SHP77 treated with DMSO at 0.1 percent for 48 hours (cell line): Measurements from ENCODE around the gene INO80E.
"Not testable (repeated sequence)": the region's sequence is repeated elsewhere in the genome, so short reads cannot be mapped to it uniquely, and the experiment has no call there.

Source experiments
- DNase-seq: peaks from one replicate; lab custom pipeline; 2025; lab: John Stamatoyannopoulos, UW

Gene INO80E

DNA sequence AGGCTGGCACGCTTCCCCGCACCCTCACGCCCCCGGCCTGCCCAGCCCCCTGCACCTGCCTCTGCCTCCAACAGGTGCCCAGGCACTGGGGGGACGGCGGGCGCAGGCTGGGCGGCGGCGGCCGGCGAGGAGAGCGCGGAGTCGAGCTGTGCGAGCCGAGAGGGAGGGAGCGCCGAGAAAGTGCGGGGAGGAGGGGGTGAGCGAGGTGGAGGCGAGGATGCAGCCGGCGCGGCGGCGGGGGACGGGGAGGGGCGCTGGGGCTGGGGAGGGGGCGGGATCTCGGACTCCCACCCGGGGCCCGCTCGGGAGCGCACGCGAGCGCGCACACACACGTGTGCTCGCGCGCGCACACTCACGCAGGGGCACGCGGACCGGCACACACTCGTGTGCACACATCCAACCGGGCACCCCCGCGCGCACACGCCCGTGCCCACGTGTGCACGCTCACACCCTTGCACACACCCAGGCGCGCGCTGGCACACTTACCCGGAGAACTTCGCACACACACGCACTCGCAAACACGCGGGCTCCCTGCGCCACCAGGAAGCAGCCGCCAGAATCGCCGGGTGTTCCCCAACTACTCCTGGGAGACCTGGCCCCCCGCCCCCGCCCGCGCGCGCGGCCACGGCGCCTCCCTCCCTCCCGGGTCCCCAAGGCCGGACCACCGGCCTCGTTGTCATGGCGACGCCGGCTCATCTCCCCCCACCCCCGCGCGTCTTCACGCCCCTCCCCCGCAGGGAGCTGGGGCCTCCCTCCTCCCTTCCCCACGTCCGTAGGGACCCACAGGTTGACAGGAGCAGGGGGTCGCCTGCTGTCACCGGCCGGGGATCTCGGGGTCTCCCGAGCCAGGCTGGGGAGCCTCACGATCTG lies 15.0 kb downstream of the INO80E start, which contains the start of gene DOC2A:
Gene DOC2A, minus strand, starts transcription at position 184 of the 870 bp plus-strand sequence. CDS start 805 bp downstream, outside the sequence.
- no peak for DNase-seq

DNA sequence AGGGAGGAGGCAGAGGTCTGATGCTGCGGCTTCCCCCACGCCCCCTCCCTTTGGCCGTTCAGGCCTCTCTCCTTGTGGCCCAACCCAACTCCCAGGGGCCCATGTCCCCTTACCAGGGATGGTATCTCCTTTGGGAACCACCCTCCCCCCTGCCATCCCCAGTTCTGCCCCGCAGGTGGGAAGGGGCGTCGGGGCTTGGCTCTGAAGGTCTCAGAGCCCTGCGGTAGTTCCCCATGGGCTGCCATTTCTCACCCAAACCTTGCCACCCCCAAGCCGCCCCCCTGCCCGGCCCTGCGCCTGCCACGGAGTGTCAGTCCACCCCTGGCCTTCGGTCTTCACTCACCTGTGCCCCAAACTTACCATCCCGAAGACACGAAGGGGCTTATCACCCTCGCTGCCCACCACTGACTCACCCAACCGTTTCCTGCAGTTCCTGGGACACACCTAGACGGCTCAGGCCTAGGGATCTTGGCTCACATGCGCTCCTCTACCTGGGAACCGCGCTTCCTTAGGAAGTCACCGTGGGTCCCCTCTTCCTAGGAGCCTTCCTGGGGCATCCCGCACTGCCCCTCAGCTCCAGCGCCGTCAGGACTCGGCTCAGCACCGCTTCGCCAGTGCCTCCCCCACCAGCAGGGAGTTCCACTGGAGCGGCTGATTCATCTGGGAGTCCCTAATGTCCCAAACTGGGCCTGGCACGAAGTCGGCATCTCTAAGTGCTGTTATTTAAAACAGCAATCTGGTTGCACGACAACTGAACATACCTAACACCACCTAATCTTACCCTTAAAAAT lies 15.9 kb downstream of the INO80E start:
- no peak for DNase-seq

DNA sequence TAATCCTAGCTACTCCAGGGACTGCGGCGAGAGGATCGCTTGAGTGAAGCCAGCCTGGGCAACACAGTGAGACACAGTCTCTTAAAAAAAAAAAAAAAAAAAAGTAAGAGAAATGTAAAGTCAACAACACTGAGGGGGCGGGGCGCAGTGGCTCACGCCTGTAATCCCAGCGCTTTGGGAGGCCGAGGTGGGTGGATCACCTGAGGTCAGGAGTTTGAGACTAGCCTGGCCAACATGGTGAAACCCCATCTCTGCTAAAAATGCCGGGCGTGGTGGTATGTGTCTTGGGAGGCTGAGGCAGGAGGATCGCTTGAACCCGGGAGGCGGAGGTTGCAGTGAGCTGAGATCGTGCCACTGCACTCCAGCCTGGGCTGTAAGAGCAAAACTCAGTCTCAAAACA lies 16.6 kb downstream of the INO80E start:
- DNase-seq, result not testable (repeated sequence)

DNA sequence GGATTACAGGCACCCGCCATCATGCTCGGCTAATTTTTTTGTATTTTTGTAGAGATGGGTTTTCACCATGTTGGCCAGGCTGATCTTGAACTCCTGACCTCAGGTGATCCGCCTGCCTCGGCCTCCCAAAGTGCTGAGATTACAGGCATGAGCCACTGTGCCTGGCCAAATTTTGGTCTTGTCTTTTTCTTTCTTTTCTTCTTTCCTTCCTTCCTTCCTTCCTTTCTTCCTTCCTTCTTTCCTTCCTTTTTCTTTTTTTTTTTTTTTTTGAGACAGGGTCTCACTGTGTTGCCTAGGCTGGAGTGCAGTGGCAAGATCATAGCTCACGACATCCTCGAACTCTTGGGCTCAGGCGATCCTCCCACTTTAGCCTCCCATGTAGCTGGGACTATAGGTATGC lies 19.4 kb downstream of the INO80E start:
- not testable (repeated sequence) for DNase-seq

DNA sequence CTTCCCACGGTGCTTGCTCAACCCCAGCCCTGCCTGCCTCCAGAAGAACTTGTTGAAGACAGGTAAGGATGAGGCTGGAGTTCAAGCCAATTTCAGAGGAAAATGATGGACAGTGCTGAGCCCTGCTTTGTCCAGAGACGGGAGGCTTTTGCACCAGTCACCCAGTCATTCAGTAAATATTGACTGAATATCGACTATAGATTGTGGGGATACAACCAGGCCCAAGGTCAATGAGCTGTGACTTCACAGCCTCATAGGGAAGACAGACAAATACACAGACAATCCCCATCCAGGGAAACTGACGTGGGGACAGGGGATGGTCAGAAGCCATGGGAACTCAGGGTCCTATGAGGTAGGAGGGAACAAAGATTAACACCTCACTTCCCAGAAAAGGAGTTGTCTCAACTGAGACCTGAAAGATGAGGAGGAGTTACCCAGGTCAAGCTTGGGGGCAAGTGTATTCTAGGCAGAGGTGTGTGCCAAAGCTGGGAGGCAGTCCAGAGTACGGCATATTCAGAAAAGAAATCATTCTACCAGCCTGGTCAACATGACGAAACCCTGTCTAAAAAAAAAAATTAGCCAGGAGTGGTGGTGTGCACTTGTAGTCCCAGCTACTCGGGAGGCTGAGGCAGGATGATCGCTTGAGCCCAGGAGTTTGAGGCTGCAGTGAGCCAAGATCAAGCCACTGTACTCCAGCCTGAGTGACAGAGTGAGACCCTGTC lies 20.7 kb downstream of the INO80E start:
- no peak for DNase-seq

DNA sequence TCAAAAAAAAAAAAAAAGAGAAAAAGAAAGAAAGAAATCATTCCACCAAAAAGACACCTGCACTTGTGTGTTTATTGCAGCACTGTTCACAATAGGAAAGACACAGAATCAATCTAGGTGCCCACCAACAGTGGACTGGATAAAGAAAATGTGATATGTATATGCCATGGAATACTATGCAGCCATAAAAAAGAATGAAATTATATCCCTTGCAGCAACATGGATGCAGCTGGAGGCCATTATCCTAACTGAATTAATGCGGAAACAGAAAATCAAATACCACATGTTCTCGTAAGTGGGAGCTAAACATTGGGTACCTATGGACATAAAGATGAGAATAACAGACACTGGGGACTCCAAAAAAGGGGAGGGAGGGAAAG lies 21.2 kb downstream of the INO80E start:
- no peak for DNase-seq

DNA sequence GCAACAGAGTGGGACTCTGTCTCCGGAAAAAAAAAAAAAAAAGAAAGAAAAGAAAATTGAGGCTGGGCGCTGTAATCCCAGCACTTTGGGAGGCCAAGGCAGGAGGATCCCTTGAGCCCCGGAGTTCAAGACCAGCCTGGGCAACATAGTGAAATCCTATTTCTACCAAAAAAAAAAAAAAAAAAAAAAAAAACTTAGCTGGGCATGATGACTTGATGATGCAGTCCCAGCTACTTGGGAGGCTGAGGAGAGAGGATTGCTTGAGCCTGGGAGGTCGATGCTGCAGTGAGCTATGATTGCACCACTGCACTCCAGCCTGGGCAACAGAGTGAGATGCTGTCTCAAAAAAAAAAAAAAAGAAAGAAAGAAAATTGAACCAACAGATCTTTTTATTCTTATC lies 21.9 kb downstream of the INO80E start:
- not testable (repeated sequence) for DNase-seq

DNA sequence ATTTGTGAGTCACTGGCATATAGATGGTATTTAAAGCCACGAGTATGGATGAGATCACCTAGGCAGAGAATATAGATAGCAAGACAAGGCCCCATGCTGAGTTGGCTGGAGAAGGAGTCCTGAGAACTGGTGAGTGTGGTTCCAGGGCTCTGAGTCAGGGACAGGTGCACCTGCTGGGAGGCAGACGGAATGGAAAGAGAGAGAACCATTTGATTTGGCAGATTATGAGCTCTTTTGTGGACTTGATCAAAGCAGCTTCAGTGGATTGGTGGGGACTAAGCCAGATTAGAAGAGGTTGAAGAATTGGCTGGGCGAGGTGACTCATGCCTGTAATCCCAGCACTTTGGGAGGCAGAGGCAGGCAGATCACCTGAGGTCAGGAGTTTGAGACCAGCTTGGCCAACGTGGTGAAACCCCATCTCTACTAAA lies 22.7 kb downstream of the INO80E start:
- no peak for DNase-seq

DNA sequence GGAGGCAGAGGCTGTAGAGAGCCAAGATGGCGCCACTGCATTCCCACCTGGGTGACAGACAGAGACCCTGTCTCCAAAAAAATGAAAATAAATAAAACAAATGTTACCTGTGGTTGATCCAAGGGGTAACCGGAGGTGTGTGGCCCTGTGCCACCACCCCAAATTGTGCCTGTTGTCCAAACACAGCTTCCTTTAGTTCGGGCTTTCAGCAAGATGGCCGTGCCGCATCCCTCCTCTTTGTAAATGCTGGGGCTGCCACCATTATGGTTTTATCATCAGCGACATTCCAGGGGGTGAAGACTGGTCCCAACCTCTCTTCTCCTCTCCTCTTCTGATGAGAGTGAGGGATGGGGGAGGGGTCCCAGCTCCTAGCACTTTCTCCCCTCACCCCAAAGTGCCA lies 26.8 kb downstream of the INO80E start, which contains the start of gene C16orf92:
Gene C16orf92, plus strand, starts transcription at position 312 of the 400 bp plus-strand sequence. CDS start 143 bp downstream, outside the sequence.
- no peak for DNase-seq

DNA sequence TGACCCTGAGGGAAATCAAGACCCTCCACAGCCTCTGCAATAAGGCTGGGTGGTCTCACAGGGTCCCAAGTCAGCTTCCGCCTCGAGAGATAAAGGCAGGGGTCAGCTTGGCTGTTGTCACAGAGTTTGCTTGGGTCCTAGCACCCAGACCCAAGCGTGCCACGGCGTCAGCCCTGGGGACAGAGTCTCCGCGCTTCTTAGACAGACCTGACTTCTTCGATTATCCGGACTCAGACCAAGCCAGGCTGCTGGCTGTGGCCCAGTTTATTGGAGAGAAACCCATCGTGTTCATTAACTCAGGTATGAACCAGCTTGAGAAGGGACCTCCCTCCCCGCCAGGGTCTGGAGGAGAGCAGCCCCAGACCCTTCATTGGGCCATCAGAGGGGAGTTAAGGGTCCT lies 27.5 kb downstream of the INO80E start:
- DNase-seq, result no peak

DNA sequence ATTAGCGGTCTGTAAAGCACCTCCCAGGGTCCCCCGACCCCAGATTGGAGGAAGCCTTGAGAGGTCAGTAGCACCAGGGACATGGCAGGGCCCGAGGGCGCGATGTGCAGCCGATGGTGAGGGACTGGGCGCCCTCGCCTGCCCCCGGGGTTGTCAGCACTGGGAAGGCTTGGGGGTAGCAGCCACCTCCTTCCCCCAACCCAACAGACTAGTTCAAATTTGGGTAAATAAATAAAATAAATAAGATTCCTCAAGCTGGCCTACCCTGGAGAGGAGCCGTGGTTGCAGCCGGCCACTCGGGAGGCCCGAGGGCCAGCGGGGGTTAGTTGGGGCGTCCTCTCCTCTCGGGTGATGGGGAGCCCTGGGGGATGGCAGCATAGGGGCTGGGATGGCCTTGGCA lies 28.4 kb downstream of the INO80E start:
- no peak for DNase-seq

DNA sequence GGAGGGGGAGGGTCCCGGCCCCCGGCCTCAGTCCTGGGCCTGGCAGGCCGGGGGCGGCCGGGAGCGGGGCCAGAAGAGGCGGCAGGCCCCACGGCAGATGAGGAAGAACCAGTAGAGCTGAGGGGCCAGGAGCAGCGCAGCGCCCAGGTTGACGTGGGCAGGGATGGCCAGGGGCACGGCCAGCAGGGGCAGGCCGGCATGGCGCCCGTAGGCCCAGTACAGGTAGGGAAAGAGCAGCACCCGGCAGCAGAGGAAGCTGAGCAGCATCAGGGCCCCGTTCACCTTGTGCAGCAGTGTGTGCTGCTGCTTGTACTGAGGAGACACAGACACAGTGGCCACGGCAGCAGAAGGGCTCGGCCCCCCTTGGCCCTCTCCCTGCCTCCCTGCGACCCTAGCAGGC lies 29.1 kb downstream of the INO80E start:
- DNase-seq, result no peak

DNA sequence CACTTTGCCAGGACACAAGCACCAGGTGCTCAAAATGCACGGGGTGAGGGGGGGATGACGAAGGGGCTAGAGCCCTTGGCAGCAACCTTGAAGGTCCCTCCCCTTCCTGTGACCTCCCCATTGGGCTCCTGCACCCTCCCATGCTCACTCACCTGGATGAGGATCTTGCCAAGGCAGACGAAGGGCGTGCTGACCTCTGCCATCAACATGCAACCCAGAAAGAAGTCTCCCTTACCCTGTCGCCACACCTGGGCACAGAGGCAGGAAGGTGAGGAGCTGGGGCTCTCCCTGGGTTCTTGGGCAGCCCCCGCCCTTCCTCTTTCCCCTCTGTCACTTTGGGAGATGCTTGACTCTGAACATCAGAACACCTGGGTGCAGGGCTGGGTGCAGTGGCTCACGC lies 29.5 kb downstream of the INO80E start:
- no peak for DNase-seq

DNA sequence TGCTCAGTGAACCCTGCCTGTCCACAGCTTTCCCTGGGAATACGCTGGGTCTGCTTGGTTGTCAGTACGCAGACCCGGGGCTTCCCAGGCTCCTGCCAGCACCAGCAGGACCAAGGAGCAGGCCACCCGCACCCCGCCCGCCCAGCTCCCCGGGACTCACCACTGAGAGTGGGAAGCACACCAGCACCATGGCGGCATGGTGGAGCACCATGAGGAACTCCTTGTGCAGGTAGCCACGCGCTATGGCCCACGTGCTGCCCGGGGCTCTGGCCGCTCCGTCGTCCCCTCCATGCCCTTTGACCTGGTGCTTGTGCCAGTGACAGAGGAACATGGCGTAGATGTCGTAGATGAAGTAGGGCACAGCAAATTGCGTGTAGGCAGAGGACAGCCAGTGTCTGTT lies 30.4 kb downstream of the INO80E start:
- no peak for DNase-seq

DNA sequence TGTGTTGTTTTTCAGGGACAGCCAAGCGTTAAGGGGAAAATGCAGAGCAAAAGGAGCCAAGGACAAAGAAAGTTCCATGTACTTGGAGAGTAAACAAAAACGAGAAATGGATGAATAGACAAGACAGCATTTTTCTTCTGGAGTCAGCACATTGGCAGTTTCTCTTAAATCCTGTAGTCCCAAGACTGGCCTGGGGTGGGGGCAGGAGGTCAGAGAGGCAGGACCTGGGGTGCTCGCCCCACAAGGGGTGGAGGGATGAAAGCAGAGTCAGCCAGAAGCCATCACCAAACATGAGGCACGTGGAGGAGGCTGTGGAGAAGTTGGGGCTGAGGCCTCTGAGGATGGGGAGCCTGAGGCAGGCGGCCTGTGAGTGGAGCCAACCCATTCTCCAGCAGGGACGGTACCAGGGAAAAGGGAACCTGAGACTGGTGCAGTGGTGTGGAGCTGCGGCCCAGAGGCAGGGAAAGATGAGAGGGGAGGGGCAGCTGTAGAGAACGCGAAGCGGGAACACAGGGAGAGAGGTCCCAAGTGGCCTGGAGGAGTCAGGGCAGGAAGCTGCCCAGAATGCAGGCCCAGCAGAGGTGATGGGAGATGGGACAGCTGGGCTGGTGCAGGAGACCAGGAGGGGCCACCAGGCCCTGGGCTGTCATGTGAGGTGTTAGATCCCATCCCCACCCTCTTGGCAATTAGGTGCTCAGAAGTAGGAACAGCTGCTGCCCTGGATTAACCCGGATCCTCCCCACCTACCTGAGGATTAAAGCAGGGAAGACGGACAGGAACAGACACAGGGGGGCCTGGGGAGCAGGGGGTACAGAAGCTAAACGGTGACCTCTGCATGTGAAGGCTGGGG lies 31.8 kb downstream of the INO80E start:
- no peak for DNase-seq

DNA sequence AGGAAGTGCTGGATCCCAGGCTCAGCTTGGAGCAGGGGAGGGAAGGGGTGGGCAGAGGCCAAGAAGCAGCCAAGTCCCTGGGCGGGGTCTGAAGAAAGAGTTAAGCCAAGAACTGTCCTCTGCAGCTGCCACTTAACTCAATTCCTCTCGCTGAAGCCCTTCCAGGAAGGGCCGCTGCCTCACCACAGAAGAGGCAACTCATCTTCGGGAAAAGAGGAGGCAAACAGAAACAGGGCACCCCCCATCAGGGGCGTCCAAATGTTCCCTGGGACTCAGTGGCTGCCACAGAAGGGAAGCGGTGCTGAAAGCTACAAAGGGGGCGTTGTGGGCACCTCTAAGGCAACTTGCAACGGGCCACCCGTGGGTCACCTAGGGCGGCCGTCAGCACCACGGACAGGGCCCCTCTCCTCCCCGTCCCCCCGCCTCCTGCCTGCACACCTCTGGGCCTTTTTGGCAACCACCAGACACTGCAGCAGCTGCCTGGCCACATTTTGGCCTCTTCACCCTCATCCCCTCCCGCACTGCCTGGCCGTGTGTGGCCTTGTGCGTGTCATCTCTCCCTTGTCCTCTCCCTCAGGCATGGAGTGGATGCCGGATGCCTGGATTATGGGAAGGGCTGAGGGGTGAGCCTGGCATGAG lies 32.5 kb downstream of the INO80E start:
- no peak for DNase-seq

DNA sequence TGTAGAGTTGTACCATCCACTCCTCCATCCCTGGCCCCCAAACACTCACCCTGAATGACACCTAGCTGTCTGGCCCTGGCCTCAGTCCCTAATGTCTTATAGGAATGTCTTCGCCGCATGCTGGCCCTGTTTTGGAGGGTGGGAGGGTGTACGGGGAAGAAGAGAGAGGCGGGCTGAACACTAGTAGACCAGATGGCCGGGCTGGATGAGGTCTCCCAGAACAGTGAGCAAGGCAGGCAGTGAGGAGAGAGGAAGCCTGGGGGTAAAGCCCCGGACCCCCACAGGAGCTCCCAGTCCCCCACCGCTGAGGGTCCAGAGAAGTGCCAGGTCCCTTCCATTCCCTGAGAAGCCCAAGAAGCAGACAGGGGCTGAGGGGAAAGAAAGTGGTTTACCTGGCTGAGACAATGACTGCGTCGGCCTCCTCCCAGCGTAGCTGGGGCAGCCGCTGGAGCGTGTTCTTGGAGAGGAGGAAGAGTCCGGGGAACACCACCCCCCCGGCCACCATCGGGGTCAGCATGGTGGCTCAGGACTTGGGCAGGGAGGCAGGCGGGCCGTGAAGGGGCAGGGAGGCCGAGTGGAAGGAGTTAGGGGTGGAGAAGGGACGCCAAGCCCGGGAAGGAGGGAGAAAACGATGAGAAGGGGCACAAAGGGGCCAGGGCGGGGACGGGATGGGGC lies 34.1 kb downstream of the INO80E start:
- no peak for DNase-seq

DNA sequence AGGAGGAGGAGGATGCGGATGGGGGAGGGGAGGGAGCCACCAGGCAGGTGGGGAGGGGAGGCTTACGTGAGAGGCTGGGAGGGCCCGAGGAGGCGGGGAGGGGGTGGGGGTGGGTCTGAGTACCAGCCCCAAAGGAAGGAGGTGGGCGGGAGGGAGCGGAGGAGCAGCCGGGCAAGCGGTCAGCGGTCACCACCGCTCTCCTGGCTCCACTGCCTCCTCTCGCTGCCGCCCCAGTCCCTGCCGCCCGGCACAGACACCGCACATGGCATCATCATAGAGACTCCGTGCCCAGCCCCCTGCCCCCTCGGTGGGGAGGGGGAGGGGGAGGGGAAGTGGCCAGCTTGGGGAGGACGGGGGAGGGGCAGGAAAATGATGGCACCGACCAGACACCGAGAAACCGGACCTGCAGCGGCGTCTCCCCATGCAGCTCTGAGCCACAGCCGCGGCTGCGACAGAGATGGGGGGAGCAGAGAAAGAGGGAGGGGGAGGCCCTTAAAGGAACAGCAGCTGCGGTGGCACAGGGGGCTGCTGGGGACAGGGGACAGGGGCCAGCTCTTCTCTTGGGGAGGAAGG lies 34.9 kb downstream of the INO80E start, which contains the start of gene TLCD3B:
Gene TLCD3B, minus strand, starts transcription at position 431 of the 573 bp plus-strand sequence. CDS start 744 bp downstream, outside the sequence.
- no peak for DNase-seq

DNA sequence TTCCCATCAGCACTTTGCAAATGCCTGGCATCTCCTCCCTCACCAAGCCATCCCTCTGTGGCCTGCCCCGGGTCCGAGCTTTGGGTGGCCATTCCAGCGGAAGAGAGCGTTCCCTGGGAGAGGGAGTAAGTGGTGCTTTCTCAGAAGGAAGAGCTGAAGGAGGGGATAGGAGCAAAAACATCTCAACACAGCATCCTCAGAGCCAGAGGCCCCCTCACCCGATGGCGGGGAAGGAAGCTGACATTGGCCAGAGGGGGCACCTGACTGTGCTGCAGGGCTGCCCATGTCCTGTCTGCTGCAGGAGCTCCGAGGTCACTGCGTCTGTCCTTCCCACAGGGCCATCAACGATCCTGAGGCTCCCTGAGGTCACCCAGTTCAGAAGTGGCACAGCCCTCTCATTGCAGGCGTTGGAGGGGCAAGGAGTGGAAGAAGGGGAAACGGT lies 35.5 kb downstream of the INO80E start:
- no peak for DNase-seq
